A549 (cell line): ENCODE measurements around the gene TAC3. TPM values are rescaled to one million over a fixed set of nuclear protein-coding genes. Genes with fewer than 3 reads are reported as not detected.
A peak's percentile ranks its signal among the peaks of the same experiment; 100 is the strongest.

Experiments used
- ATAC-seq, 2 experiments: fragments of 200-7000 bp in 1 of 2; fragments of >200 bp in 1 of 2; cut with Nextera tagmentation in 1 of 2; cut with Tn5 transposase in 1 of 2; 3 replicates each; pipeline versions ENCODE4 v1.8.0 to v1.9.1; 2018 to 2020; ENCODE audit warnings: mild to moderate bottlenecking in 1 of 2, moderate library complexity in 1 of 2
- CTCF ChIA-PET: fragments of 300-600 bp; sonication (Branson Sonifier 250); formaldehyde crosslinking; extraction: SDS; loops from one replicate; lab custom pipeline; 2021; ENCODE audit warnings: antibody characterized with exemption, inconsistent platforms; lab: Yijun Ruan, JAX
- POLR2A ChIA-PET: fragments of 350-600 bp; formaldehyde crosslinking; extraction: SDS; loops from one replicate; lab custom pipeline; 2021; ENCODE audit warnings: antibody characterized with exemption, inconsistent platforms; lab: Yijun Ruan, JAX
- DNase-seq, 2 experiments: peaks; one replicate each; pipeline versions ENCODE4 v3.0.0 to v3.0.0-alpha.2; 2011 to 2016; ENCODE audit warnings: low read depth in 1 of 2, low spot score in 1 of 2
- FAIRE-seq: peaks from 2 replicates; lab custom pipeline; 2011; peaks lifted over from hg19 to GRCh38; lab: Jason Lieb, UNC
- H3K27ac ChIP-seq, 2 experiments: fragments of >200 bp; sonication (Bioruptor Twin); formaldehyde crosslinking; 3 replicates each; pipeline ENCODE4 v1.5.1; 2016 to 2017
- H3K4me1 ChIP-seq: fragments of >200 bp; sonication (Bioruptor Twin); formaldehyde crosslinking; 3 replicates; pipeline ENCODE4 v1.6.1; 2016
- H3K4me2 ChIP-seq: fragments of >200 bp; sonication (Bioruptor Twin); formaldehyde crosslinking; 3 replicates; pipeline ENCODE4 v1.6.1; 2016
- H3K4me3 ChIP-seq: fragments of >200 bp; sonication (Bioruptor Twin); formaldehyde crosslinking; 3 replicates; pipeline ENCODE4 v1.5.1; 2016
- H3K9me3 ChIP-seq: fragments of >200 bp; sonication (Bioruptor Twin); formaldehyde crosslinking; 3 replicates; pipeline ENCODE4 v1.6.1; 2016
- CEBPB ChIP-seq, 2 experiments: fragments of >200 bp in 1 of 2; sonication (Bioruptor Twin) in 1 of 2; formaldehyde crosslinking in 1 of 2; IDR thresholded peaks; 2 replicates each; pipeline ENCODE4 v1.6.1; 2012 to 2016
- E2F6 ChIP-seq: IDR thresholded peaks from 2 replicates; pipeline ENCODE4 v1.6.1; 2012; ENCODE audit warnings: low read depth, borderline replicate concordance
- EHMT2 ChIP-seq: fragments of 200-600 bp; sonication (generic); IDR thresholded peaks from 2 replicates; pipeline ENCODE4 v1.6.1; 2016; ENCODE audit warnings: antibody characterized with exemption, low read depth, mild to moderate bottlenecking, moderate library complexity
- EP300 ChIP-seq, 2 experiments: fragments of >200 bp; sonication (Bioruptor Twin); formaldehyde crosslinking; IDR thresholded peaks; 2 replicates in 1 of 2; 3 replicates in 1 of 2; pipeline ENCODE4 v1.6.1; 2016 to 2017
- FOSB ChIP-seq: fragments of 250-450 bp; sonication (Bioruptor Pico); IDR thresholded peaks from 2 replicates; pipeline ENCODE4 v1.5.0; 2020; ENCODE audit warnings: mild to moderate bottlenecking, moderate library complexity
- FOXS1 ChIP-seq: fragments of 250-450 bp; sonication (Bioruptor Pico); IDR thresholded peaks from 2 replicates; pipeline ENCODE4 v1.5.0; 2020; ENCODE audit warnings: mild to moderate bottlenecking, moderate library complexity
- HOXB13 ChIP-seq: fragments of 250-450 bp; sonication (Bioruptor Pico); IDR thresholded peaks from 2 replicates; pipeline ENCODE4 v1.5.0; 2020; ENCODE audit warnings: low read depth, mild to moderate bottlenecking, moderate library complexity
- KDM1A ChIP-seq: fragments of 200-600 bp; sonication (generic); IDR thresholded peaks from 2 replicates; pipeline ENCODE4 v1.6.1; 2016; ENCODE audit warnings: low read depth, mild to moderate bottlenecking
- KDM5A ChIP-seq: fragments of 200-600 bp; sonication (generic); IDR thresholded peaks from 2 replicates; pipeline ENCODE4 v1.6.1; 2016; ENCODE audit warnings: antibody characterized with exemption, mild to moderate bottlenecking
- MAFK ChIP-seq: fragments of 450-650 bp; IDR thresholded peaks from 2 replicates; pipeline ENCODE4 v1.6.1; 2014; ENCODE audit not compliant: partially characterized antibody
- MYC ChIP-seq: IDR thresholded peaks from 2 replicates; pipeline ENCODE4 v1.6.1; 2012; ENCODE audit warnings: mild to moderate bottlenecking, inconsistent platforms, low read length, improper control_type of control experiment, borderline replicate concordance
- NR3C1 ChIP-seq: fragments of >200 bp; sonication (Bioruptor Twin); formaldehyde crosslinking; IDR thresholded peaks from 3 replicates; pipeline ENCODE4 v1.6.1; 2017
- REST ChIP-seq: fragments of 200-600 bp; sonication (generic); IDR thresholded peaks from 2 replicates; pipeline ENCODE4 v1.6.1; 2016; ENCODE audit warnings: antibody characterized with exemption, mild to moderate bottlenecking, moderate library complexity
- ZC3H11A ChIP-seq: fragments of 450-650 bp; IDR thresholded peaks from 2 replicates; pipeline ENCODE4 v1.6.1; 2014; ENCODE audit warnings: antibody characterized with exemption, mild to moderate bottlenecking
- WGBS: methylation state at CpG from one replicate; pipeline ENCODE4 v1.1.6; 2017; ENCODE audit errors: missing lambda C conversion rate; 5-methylcytosine and 5-hydroxymethylcytosine counted together
- polyA plus RNA-seq, 4 experiments: library from polyadenylated mRNA; depleted of rRNA in 3 of 4; stranded (reverse); fragments of >200 nt; fragmentation: RNase III in 1 of 4; extraction: RNeasy Plus Mini Kit Qiagen cat#74134 plus additional on column Dnase treatment in 1 of 4; gene quantifications; 2 replicates in 3 of 4; 3 replicates in 1 of 4; pipeline ENCODE4 v1.2.3, GENCODE V29; 2011 to 2017
- TF ChIP-seq, protein P1 (sequence below): fragments of 250-450 bp; sonication (Bioruptor Pico); IDR thresholded peaks from 2 replicates; pipeline ENCODE4 v1.5.0; 2021; ENCODE audit warnings: mild to moderate bottlenecking, moderate library complexity, borderline replicate concordance

The TAC3 gene
- polyA plus RNA-seq, 2 of the 4 experiments (the other 2 are of a cell fraction), result 0.16 TPM; not detected in 1

DNA sequence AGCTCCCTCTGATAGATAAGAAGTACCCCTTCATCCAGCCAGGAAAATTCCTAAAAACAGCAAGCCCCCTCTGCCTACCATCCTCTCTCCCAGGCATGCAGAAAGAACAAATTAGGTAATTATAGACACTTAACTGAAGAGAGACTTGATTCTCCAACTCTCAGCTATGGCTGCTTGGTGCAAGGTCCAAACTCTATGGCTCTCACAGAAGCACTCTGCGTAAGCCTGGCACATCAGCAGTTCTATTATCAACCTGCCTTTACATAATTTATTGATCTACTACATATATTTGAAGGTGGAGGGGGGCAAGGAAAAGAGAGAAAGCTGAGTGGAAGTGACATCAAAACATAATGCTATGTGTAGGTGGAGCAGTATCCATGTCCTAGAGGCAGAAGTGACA, 34.7 kb upstream of the TAC3 start:
- POLR2A ChIA-PET, result no interaction called here
- no peaks in the 10 kb centered on the region for H3K9me3 ChIP-seq
- no peak for ATAC-seq
- H3K4me1 ChIP-seq, result peaks cover 23% of the 10 kb centered on the region; the same call in 2 of the 3 replicates
- no peak for TF ChIP-seq KDM5A
- TF ChIP-seq REST, result no peak
- no peak for TF ChIP-seq MAFK
- TF ChIP-seq FOXS1 (CRISPR knock-in tag), result no peak
- TF ChIP-seq, protein P1, sequence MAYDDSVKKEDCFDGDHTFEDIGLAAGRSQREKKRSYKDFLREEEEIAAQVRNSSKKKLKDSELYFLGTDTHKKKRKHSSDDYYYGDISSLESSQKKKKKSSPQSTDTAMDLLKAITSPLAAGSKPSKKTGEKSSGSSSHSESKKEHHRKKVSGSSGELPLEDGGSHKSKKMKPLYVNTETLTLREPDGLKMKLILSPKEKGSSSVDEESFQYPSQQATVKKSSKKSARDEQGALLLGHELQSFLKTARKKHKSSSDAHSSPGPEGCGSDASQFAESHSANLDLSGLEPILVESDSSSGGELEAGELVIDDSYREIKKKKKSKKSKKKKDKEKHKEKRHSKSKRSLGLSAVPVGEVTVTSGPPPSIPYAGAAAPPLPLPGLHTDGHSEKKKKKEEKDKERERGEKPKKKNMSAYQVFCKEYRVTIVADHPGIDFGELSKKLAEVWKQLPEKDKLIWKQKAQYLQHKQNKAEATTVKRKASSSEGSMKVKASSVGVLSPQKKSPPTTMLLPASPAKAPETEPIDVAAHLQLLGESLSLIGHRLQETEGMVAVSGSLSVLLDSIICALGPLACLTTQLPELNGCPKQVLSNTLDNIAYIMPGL (CRISPR knock-in tag), result no peak
- no peak for TF ChIP-seq EP300 (IDR thresholded peaks at IDR 0.05)
- TF ChIP-seq KDM1A, result no peak
- TF ChIP-seq CEBPB (IDR thresholded peaks at IDR 0.05), result no peak
- TF ChIP-seq, all 56 proteins: peak for 0
- 96% methylated on average over 1 of the region's 1 CpG for WGBS
- Histone ChIP-seq H3K4me2 (no peak overlapping the region), H3K27ac (no peak overlapping the region), H3K4me3 (no peak overlapping the region)
- CTCF ChIA-PET, result interaction anchor here (0.5 to 7.8 kb wide), 16 partner anchors 10 to 1133 kb away, joined by 3 to 44 read pairs (median 4); partner anchors contain the start of genes STAT6 and ZBTB39
- DNase-seq (no peak), FAIRE-seq (no peak)

GRCh38 chr12:57049890-57050289, 33.6 kb upstream of the TAC3 start, which contains the start of gene MYO1A:
MYO1A (minus strand) TSS chr12:57050129; CDS start chr12:57048323, 1,806 bp downstream.
- H3K4me3 ChIP-seq, result no peak within 1 kb of the TSS
- WGBS, result 35% methylated on average over 2 of the region's 2 CpGs
- peak; percentile 50 to 56; a peak in 4 of 6 replicates for ATAC-seq
- no peak for FAIRE-seq
- H3K4me2 ChIP-seq, result peak within 1 kb of the TSS; percentile 39
- peak in 1 of 2 experiments; percentile 22 for DNase-seq
- H3K9me3 ChIP-seq, result no peaks in the 10 kb centered on the region
- no peak for TF ChIP-seq HOXB13 (CRISPR knock-in tag)
- TF ChIP-seq REST, result peak; percentile 91
- TF ChIP-seq ZC3H11A, result no peak
- TF ChIP-seq MYC, result no peak
- TF ChIP-seq EHMT2, result 0 out of 2 replicates have a peak, but pooled peaks have one; percentile 26
- no peak for TF ChIP-seq NR3C1
- no peak for TF ChIP-seq FOSB (CRISPR knock-in tag)
- no peak for TF ChIP-seq E2F6
- no peak for TF ChIP-seq MAFK
- peaks cover 23% of the 10 kb centered on the region; the same call in 2 of the 3 replicates for H3K4me1 ChIP-seq
- ChIA-PET POLR2A (no interaction called here), CTCF (interaction anchor here (0.7 to 7.8 kb wide), 15 partner anchors 9 to 210 kb away, joined by 3 to 44 read pairs (median 4); partner anchors contain the start of genes STAT6 and ZBTB39)
- H3K27ac ChIP-seq, result no peak within 1 kb of the TSS
